DND-41 (cell line): Measurements from ENCODE around the gene GRHL3.

Source experiments
- EZH2 ChIP-seq: IDR thresholded peaks from 3 replicates; pipeline ENCODE4 v1.6.1; 2012; ENCODE audit warnings: borderline replicate concordance, low read depth, mild to moderate bottlenecking, moderate library complexity, low read length, inconsistent platforms; ENCODE audit not compliant: severe bottlenecking
- TF ChIP-seq, protein P1 (sequence below): IDR thresholded peaks from 2 replicates; pipeline ENCODE4 v1.5.1; 2012; ENCODE audit warnings: borderline replicate concordance, low read length, moderate library complexity, mild to moderate bottlenecking; ENCODE audit not compliant: poor library complexity, severe bottlenecking; ENCODE audit errors: extremely low read depth

DNA sequence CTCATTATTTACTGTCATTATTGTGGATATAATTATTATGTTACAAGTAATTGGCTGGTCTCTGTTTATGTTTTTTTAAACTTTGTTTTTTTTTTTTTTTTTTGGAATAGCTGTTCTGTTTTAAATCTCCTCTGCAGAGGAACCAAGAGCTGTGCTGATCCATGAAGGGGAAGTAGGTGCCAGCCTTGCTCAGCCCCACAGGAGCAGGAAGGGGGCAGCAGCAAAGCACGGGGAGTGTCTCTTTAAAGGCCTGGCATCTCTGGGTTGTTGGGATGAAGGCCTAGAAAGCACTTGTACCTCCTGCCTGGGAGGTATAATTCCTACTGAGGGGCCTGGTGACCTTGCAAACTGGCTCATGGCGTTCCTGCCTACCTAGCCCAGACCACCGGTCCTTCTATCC lies 2.5 kb upstream of the GRHL3 start:
- TF ChIP-seq, protein P1, sequence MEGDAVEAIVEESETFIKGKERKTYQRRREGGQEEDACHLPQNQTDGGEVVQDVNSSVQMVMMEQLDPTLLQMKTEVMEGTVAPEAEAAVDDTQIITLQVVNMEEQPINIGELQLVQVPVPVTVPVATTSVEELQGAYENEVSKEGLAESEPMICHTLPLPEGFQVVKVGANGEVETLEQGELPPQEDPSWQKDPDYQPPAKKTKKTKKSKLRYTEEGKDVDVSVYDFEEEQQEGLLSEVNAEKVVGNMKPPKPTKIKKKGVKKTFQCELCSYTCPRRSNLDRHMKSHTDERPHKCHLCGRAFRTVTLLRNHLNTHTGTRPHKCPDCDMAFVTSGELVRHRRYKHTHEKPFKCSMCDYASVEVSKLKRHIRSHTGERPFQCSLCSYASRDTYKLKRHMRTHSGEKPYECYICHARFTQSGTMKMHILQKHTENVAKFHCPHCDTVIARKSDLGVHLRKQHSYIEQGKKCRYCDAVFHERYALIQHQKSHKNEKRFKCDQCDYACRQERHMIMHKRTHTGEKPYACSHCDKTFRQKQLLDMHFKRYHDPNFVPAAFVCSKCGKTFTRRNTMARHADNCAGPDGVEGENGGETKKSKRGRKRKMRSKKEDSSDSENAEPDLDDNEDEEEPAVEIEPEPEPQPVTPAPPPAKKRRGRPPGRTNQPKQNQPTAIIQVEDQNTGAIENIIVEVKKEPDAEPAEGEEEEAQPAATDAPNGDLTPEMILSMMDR = no peak
- TF ChIP-seq EZH2 = no peak
